GM18502 (cell line): ENCODE measurements around the gene BATF.

ENCODE experiments used
- ATAC-seq: cut with Tn5 transposase; IDR thresholded peaks from one replicate; pipeline ENCODE4 v1.9.1; 2021; ENCODE audit warnings: mild to moderate bottlenecking; ENCODE audit not compliant: unreplicated experiment, poor library complexity

The BATF gene

DNA sequence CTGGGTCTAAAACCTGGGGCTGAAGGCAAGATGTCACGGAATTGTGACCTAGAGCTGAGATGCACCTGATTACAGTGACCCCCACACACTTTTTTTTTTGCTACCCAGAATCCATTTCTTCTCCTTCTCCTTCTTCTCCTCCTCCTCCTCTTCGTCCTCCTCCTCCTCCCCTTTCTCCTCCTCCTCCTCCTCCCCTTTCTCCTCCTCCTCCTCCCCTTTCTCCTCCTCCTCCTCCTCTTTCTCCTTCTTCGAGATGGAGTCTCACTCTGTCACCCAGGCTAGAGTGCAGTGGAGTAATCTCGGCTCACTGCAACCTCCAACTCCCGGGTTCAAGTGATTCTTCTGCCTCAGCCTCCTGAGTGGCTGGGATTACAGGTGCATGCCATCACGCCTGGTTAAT is 36.8 kb downstream of the BATF start:
- ATAC-seq, result no peak

DNA sequence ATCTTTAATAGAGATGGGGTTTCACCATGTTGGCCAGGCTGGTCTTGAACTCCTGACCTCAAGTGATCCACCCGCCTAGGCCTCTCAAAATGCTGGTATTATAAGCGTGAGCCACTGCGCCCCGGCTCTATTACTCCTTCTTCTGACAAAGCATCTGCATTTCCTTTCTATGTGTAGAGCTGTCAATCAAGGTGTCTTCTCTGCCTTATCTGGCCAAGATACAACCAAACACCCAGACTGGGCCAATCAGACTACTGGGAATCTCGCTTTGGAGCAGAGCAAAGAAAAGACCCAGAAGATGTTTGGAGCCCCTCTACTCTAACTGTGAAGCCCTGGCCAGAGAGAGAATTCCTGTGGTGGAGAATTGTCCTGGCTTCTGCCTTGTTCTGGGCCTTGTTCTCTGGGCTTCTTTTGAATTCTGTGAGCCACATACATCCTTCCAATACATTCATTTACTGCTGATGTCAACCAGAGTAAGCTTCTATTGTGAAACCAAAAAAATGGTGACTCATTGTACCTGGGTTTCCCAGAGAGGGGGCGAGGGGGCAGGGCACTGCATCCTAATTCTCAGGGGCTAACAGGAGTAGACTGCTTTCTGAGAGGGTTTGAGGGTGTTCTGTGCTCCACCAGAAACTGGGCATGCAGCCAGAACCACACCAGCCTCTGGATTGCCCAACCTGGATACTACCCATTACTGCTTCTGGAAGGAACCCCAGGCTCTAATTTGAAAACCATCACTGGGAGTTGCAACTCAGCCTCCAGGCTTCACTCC is 37.4 kb downstream of the BATF start:
- ATAC-seq, result no peak

DNA sequence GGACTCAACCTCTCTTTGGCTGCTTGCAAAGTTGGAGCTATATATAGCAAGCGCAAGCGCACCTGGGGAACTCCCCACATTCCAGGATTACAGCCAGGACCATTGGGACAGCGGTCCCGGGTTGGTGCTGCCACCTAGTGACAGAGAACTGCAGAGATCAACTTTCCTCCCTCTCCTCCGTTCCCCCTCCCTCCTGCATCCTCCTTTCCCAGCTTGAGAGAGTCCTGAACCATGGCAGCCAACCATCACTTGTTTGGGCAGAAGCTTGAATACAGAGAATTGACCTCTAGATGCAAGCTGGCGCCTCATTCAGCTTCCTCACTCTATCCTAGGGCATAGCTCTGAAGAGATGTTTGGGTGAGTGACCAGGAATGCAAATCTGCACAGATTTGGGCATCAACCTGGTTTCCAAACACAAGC is 38.8 kb downstream of the BATF start:
- no peak for ATAC-seq

DNA sequence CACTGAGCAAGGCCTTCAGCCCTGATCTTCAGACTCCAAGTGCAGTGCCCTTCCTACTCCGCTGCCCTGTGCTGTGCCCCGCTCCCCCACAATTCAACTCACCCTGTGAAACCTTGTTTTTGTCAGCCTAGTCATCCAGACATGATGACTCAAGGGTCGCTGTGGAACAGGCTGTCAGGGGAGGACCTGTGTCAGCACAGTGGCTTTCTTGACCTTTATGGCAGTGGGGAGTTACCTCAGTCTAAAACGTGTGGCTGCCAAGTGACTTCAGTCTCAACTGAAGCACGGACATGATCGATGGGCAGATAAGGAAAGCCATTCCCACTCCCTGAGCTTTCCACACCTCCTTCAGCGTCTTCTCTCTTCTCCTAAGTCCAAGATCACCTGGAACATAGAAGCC is 39.8 kb downstream of the BATF start:
- ATAC-seq, result no peak

DNA sequence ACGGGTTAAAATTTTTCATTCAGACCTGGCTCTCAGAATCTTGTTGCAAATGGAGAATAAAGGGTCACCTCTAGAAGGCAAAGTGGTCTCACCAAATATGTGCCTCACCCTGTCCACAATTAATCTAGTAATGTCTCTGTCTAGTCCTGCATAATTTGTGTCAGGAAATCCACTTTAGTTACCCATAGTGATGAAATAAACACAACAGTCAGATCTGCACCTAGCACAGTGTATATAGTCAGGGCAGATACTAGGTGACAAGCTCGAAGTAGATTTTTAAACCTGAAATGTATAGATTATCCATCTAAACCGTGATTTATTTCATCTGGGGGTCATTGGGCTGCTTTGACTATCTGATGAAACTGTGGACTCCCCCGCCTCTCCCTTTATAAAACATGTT is 40.2 kb downstream of the BATF start:
- no peak for ATAC-seq

DNA sequence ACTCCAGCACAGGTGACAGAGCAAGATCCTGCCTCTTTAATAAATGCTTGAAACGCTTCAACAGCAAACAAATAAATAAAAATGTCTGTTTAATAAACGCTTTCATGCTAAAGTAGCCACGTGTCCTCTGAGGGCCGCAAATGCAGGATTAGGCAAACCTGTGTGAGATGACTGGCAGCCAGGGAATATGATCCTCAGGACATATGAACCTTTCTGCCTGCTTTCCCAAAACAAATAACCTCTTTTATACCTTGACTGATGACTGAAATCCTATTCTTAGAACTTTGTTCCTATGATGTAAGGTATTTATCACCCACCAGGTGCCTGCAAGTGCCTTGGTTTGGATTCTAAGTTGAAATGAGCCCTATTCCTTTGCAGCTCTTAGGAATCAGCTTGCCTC is 41.7 kb downstream of the BATF start:
- no peak for ATAC-seq

DNA sequence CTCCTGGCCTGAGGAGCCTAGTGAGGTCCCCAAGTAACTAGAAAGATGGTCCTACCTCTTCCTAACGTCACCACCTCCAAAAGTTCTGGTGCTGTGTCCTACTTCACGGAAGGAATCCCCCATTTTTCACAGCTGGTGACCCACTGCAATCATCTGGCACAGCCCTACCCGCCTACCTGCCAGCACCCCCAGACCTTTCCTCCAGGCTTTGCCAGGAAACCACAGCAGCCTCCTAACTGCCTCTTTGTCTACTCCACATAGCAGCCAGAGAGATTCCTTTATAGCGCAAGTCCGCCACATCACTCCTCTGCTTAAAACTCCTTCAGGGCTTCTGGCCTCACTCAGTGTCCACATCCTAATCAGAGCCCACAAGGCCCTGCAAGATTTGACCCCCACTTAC is 42.8 kb downstream of the BATF start:
- no peak for ATAC-seq

DNA sequence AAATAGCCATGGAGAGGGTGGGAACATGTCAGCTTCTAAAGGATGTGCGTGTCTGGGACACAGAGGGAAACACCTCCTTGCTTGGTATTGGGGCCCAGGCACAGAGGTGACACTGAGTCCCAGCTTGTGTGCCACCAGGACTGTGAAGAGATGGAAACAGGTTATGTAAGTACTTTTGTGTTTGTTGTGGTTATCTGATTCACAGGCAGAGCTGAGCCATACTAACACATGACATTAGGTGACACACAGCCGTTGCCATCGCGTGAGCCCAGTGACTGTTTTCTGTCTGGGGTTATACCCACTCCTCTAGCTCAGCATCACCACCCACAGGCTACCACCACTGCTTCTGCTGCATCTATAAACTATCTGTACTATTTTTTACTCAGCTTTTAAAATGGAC is 44.1 kb downstream of the BATF start:
- ATAC-seq, result no peak

DNA sequence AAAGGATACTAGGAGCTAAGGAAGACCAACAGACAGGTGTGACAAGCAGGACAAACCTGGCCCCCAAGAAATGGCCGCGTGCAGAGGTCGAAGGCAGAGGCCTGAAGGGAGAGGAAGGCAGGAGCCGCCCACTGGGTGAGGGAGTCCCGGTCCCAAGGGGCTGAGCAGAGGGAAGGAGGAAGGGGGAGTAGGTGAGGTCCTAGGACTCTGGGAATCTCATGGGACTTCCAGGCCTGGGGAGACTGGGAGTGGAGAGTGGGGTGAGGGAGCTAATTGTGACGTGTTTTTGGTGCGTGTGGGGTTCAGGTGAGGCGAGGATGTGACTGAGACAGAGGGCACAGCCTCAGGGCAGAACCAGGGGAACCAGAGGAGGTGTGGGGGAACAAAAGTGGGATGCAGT is 44.5 kb downstream of the BATF start:
- no peak for ATAC-seq

DNA sequence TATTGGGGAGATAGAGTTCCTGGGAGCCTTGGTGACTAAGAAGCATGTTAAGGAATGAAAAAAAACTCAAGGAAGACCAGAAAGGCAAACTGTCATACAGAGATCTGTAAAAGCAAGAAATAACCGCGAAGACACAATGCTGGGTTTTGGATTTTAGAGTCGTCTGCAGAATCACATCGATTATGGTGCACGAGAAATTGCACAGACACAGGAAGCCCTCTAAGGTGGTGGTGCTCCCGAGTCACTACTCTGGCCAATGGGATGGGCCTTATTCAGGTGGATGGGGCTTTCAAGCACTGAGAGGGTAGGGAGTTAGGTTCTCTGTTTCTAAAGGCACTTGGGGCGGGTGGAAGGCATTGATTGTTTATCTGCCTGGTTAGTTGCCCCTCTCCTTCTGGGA is 45.9 kb downstream of the BATF start:
- no peak for ATAC-seq

DNA sequence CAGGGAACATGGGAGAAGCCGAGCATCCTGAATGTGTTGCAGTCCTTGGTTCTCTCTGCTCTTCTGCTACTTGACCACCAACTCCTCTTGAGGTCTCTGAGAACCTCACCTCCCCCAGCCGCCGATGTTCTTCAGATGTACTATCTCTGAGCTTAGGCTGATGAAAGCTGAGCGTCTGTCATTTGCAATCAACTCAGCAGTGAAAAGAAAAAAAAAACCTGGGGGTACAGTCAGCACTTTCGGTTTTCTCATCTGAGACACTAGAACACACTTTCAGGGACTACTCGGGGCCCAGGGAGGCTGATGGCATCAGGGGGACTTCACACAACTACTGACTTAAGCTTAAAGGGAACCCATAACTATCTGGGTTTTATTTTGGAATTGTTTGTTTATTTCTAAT is 46.5 kb downstream of the BATF start:
- ATAC-seq, result no peak

DNA sequence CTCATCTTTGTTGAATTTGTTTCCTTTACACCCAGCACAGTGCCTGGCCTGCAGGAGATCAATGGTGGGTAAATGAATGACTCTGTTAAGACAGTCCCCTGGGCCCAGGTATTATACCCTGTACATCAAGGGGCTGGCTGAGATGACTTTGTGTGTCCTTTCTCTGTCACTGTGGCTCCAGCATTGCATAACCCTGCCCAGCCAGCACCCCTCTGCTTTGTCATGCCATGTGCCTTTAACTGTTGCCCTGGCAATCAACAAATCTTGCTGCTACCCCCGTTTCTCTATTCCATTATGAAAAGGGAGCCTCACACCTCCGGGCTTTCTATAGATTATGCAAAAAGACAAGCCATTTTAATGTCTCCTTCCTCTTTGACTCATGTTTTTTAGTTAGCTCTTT is 48.5 kb downstream of the BATF start:
- no peak for ATAC-seq

DNA sequence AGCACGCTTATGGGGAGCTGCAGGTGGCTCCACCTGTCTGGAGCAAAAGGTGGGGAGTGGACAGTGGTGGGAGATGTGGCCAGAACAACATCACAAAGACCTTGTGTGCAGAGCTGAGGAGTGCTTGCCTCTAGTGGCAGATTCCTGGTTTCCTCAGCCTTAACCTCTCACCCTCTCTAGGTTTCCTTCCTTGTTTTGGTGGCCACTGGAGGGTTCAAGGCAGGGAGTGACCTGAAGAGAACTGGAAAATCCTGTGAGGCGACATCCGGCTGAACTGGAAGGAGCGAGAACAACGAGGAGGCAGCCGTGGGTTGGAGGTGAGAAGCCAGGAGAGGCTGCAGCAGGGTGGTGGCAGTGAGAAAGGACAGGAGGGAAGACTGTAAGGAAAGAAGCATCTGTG is 49.8 kb downstream of the BATF start:
- ATAC-seq, result no peak

DNA sequence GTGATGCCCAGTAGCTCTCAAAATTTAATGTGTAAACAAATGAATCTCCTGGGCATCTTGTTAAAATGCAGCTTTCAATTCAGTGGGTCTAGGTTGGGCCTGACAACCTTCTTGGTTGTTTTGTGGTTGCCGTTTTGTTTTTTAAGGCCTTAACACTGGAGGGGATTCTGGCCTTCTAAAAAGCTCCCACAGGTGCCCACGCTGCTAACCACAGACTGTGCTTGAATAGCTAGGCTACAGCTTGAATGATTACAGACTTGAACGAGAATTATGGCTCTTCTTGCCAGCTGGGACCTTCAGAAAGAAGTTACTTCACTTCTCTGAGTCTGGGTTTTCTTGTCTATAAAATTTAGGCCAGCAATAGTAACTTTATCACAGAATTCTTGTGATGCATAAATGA is 54.8 kb downstream of the BATF start:
- no peak for ATAC-seq

DNA sequence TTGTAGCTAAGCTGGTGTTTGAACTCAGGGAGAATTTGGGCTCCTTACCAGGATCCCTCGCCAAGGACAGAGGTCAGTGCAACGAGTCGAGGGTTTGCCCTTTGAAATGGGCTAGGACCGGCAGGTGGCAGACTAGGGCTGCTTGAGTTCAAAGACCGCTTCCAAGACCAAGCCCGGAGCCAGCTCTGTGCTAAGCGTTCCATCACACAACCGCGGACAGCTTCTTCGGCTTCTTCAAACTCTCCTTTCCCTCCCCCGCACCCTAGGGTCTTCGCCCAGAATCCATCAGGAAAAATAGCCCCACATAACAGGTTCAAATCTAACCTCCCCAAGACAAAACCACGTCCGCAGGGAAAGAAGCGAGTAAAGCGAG is 55.4 kb downstream of the BATF start:
- peak; percentile 83 for ATAC-seq

DNA sequence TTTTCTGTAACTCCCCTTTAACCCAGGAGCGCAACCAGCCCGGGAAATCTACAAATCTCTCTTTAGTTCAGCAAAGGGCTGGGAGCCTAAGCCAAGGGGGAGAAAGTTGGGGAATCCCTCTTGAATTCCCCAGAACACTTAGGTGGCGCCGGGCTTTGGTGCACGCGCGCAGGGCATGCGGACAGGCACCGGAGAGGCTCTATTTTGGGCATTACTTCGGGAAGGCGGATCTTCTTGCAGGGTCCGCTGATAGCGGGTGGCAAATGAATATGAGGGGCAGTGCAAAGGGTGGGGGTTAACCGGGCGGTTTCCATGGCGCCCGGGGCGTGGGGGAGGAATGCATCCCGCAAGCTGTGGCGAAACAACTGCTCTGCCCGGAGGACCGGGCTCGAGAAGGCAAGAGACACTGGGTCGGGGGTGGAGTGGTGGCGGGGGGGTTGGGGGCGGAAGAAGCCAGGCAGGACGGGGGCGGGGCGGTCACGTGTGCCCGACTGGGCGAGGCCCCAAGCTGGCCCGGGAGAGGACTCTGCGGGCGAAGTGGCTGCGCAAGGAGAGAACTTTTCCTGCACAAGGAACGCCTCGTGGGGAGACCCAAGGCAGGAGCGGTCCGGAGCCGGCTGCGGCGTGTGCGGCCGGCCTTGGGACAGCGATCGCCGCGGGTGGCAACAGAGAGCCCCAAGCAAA is 56.0 kb downstream of the BATF start, which contains the start of gene FLVCR2:
FLVCR2 (plus strand) TSS at position 519 of the 684 bp plus-strand sequence. CDS start 353 bp downstream, outside the sequence.
- peak; percentile 42 for ATAC-seq

DNA sequence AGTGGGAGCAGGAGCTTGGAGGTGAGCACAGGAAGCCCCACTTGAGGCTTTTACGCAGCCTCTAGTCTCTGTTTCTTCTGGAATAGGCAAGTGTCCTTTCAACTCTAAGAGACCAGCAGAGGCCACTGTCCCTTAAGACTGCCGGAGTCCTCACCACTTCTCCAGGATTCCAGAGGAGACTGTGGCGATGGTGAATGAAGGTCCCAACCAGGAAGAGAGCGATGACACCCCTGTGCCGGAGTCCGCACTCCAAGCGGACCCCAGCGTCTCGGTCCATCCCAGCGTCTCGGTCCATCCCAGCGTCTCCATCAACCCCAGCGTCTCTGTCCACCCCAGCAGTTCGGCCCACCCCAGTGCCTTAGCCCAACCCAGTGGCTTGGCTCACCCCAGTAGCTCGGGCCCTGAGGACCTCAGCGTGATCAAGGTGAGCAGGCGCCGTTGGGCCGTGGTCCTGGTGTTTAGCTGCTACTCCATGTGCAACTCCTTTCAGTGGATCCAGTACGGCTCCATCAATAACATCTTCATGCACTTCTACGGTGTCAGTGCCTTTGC is 56.6 kb downstream of the BATF start:
- ATAC-seq, result peak; percentile 22

DNA sequence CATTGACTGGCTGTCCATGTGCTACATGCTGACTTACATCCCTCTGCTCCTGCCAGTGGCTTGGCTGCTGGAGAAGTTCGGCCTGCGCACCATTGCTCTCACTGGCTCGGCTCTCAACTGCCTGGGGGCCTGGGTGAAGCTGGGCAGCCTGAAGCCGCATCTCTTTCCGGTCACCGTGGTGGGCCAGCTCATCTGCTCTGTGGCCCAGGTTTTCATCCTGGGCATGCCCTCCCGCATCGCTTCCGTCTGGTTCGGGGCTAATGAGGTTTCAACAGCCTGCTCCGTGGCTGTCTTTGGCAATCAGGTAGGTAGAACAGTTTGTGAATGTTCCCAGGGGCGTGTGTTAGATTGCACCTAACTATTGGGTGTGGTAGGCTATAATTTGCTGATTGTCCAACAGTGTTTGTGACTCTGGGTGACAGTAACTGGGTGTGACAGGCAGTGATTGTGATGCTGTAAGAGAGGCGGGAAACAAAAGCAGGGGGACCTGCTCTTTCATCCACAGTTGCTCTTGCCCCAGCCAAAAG is 57.1 kb downstream of the BATF start:
- no peak for ATAC-seq

DNA sequence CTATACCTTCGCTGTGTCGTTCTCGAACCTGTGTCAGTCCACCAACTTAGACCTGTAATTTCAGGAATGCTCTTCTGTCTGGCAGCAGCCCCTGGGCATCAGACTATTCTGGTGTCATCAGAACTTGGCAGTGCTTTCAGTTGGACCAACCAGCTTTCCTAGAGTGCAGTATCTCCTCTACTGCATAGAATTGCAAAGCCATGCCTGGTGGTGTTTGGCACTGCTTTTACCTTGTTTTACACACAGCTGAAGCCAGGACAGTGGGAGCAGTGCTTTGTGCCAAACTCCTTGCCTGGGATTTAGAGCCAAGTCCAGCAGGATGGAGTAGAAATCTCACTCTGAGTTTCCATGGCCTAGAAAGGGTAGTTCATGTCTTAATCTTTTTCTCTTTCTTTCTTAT is 57.6 kb downstream of the BATF start:
- no peak for ATAC-seq

DNA sequence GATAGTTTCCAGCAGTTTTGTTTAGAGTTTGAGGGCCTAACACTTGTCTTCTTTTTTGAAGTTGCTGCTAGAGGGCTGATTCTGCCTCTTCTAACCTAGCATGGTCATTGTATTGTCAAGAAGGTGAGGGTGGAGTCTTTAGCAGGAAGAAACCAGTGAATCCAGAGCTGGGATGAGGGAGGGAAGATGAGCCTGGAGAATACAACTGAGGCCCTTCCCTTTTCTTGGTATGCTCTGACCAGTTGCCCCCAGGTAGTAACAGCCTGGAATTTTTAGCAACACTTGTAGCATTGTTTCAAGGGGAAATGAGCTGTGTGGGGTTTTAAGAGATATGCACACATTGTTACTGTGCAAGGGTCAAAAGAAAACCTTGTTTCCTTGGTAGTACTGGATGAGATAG is 65.1 kb downstream of the BATF start:
- ATAC-seq, result no peak

DNA sequence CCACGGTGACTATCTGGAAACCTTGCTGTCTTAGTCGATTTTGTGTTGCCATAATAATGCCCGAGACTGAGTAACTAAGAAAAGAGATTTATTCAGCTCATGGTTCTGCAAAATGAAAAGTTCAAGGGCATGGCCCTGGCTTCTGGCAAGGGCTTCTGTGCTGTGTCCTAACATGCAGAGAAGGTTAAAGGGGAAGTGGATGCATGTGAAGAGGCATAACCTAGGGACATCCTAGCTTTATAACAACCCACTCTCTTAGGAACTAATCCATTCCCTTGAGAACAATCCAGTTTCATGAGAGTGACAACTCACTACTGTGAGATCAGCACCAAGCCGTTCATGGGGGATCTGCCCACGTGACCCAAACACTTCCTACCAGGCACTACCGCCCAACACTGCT is 67.7 kb downstream of the BATF start:
- no peak for ATAC-seq
